HUES48 (cell line): ENCODE data around the gene CRYBB1.

Experiments used
- H3K27ac ChIP-seq: one replicate; pipeline ENCODE4 v1.7.0; 2013; ENCODE audit warnings: low read depth, low read length, inconsistent platforms
- H3K27me3 ChIP-seq: 2 replicates; pipeline ENCODE4 v1.6.1; 2013; ENCODE audit warnings: mild to moderate bottlenecking, low read length; ENCODE audit not compliant: control insufficient read depth, insufficient read depth
- H3K36me3 ChIP-seq: 2 replicates; pipeline ENCODE4 v1.6.1; 2013; ENCODE audit warnings: low read length; ENCODE audit not compliant: control insufficient read depth, insufficient read depth
- H3K4me1 ChIP-seq: 2 replicates; pipeline ENCODE4 v1.6.1; 2013; ENCODE audit warnings: mild to moderate bottlenecking, low read length; ENCODE audit not compliant: control insufficient read depth, insufficient read depth
- H3K4me3 ChIP-seq: 2 replicates; pipeline ENCODE4 v1.5.1; 2013; ENCODE audit warnings: mild to moderate bottlenecking, low read depth, low read length
- H3K9ac ChIP-seq: 2 replicates; pipeline ENCODE4 v1.6.1; 2013; ENCODE audit warnings: mild to moderate bottlenecking, low read depth, low read length, moderate library complexity
- H3K9me3 ChIP-seq: 2 replicates; pipeline ENCODE4 v1.6.1; 2013; ENCODE audit warnings: low read length; ENCODE audit not compliant: control insufficient read depth, insufficient read depth

Gene CRYBB1

GRCh38 chr22:26574001-26574723 is 43.7 kb downstream of the CRYBB1 start:
- H3K9ac ChIP-seq, result no peak overlapping the region
- no peaks in the 10 kb centered on the region for H3K27me3 ChIP-seq
- no peak overlapping the region for H3K4me3 ChIP-seq
- H3K27ac ChIP-seq, result no peak overlapping the region
- no peaks in the 10 kb centered on the region for H3K9me3 ChIP-seq
- peaks cover 23% of the 10 kb centered on the region for H3K36me3 ChIP-seq
- H3K4me1 ChIP-seq, result peaks cover 14% of the 10 kb centered on the region

- Histone ChIP-seq H3K4me3 (no peak overlapping the region), H3K27ac (peak overlapping the region; percentile 15), H3K9me3 (no peaks in the 10 kb centered on the region), H3K9ac (no peak overlapping the region), H3K4me1 (peaks cover 17% of the 10 kb centered on the region), H3K36me3 (peaks cover 20% of the 10 kb centered on the region), H3K27me3 (no peaks in the 10 kb centered on the region)
These were observed 44.7 kb downstream of the CRYBB1 start for GRCh38 chr22:26573026-26573662.

GRCh38 chr22:26570864-26571525 is 46.8 kb downstream of the CRYBB1 start:
- no peaks in the 10 kb centered on the region for H3K9me3 ChIP-seq
- H3K4me3 ChIP-seq, result no peak overlapping the region
- H3K27me3 ChIP-seq, result no peaks in the 10 kb centered on the region
- peaks cover 34% of the 10 kb centered on the region for H3K4me1 ChIP-seq
- no peak overlapping the region for H3K27ac ChIP-seq
- H3K36me3 ChIP-seq, result peaks cover 20% of the 10 kb centered on the region
- H3K9ac ChIP-seq, result no peak overlapping the region

- Histone ChIP-seq H3K9ac (no peak overlapping the region), H3K4me1 (peaks cover 38% of the 10 kb centered on the region)
These were observed 47.7 kb downstream of the CRYBB1 start for GRCh38 chr22:26570115-26570514.

GRCh38 chr22:26568207-26568706 is 49.6 kb downstream of the CRYBB1 start:
- peaks cover 24% of the 10 kb centered on the region for H3K36me3 ChIP-seq
- H3K4me3 ChIP-seq, result peak overlapping the region; percentile 41
- H3K9ac ChIP-seq, result peak overlapping the region; percentile 72
- peak overlapping the region; percentile 90 for H3K27ac ChIP-seq
- H3K4me1 ChIP-seq, result peaks cover 44% of the 10 kb centered on the region
- H3K27me3 ChIP-seq, result no peaks in the 10 kb centered on the region
- no peaks in the 10 kb centered on the region for H3K9me3 ChIP-seq

More at GRCh38 chr22:26570115-26570514, 47.7 kb downstream of the CRYBB1 start:
- no peaks in the 10 kb centered on the region for H3K27me3 ChIP-seq
- H3K9me3 ChIP-seq, result no peaks in the 10 kb centered on the region
- no peak overlapping the region for H3K4me3 ChIP-seq
- no peak overlapping the region for H3K27ac ChIP-seq
- H3K36me3 ChIP-seq, result peaks cover 24% of the 10 kb centered on the region

GRCh38 chr22:26567610-26568009 is 50.2 kb downstream of the CRYBB1 start:
- H3K27ac ChIP-seq, result peak overlapping the region; percentile 90
- H3K4me3 ChIP-seq, result peak overlapping the region; percentile 41
- H3K9ac ChIP-seq, result peak overlapping the region; percentile 72; the same call in 1 of the 2 replicates
- H3K9me3 ChIP-seq, result no peaks in the 10 kb centered on the region
- peaks cover 20% of the 10 kb centered on the region for H3K36me3 ChIP-seq
- peaks cover 42% of the 10 kb centered on the region for H3K4me1 ChIP-seq
- H3K27me3 ChIP-seq, result no peaks in the 10 kb centered on the region

- Histone ChIP-seq H3K27me3 (no peaks in the 10 kb centered on the region), H3K36me3 (peaks cover 17% of the 10 kb centered on the region), H3K9me3 (no peaks in the 10 kb centered on the region), H3K4me1 (peaks cover 42% of the 10 kb centered on the region), H3K4me3 (no peak overlapping the region), H3K9ac (peak overlapping the region; percentile 34; the same call in 1 of the 2 replicates), H3K27ac (peak overlapping the region; percentile 90)
These were observed 50.8 kb downstream of the CRYBB1 start for GRCh38 chr22:26566994-26567393.

GRCh38 chr22:26565889-26566288 is 51.9 kb downstream of the CRYBB1 start:
- peaks cover 42% of the 10 kb centered on the region for H3K4me1 ChIP-seq
- no peaks in the 10 kb centered on the region for H3K27me3 ChIP-seq
- H3K9ac ChIP-seq, result no peak overlapping the region
- no peaks in the 10 kb centered on the region for H3K9me3 ChIP-seq
- peaks cover 22% of the 10 kb centered on the region for H3K36me3 ChIP-seq
- no peak overlapping the region for H3K4me3 ChIP-seq
- no peak overlapping the region for H3K27ac ChIP-seq

GRCh38 chr22:26565181-26565580 is 52.6 kb downstream of the CRYBB1 start:
- no peaks in the 10 kb centered on the region for H3K27me3 ChIP-seq
- peaks cover 42% of the 10 kb centered on the region for H3K4me1 ChIP-seq
- H3K9ac ChIP-seq, result no peak overlapping the region
- peak overlapping the region; percentile 48 for H3K27ac ChIP-seq
- no peaks in the 10 kb centered on the region for H3K9me3 ChIP-seq
- no peak overlapping the region for H3K4me3 ChIP-seq
- H3K36me3 ChIP-seq, result peaks cover 19% of the 10 kb centered on the region

GRCh38 chr22:26564672-26565071 is 53.2 kb downstream of the CRYBB1 start:
- no peak overlapping the region for H3K9ac ChIP-seq
- no peaks in the 10 kb centered on the region for H3K9me3 ChIP-seq
- no peaks in the 10 kb centered on the region for H3K27me3 ChIP-seq
- peaks cover 19% of the 10 kb centered on the region for H3K36me3 ChIP-seq
- H3K4me1 ChIP-seq, result peaks cover 48% of the 10 kb centered on the region
- no peak overlapping the region for H3K4me3 ChIP-seq
- peak overlapping the region; percentile 14 for H3K27ac ChIP-seq

GRCh38 chr22:26564181-26564580 is 53.6 kb downstream of the CRYBB1 start:
- Histone ChIP-seq H3K27ac (peak overlapping the region; percentile 16), H3K9ac (no peak overlapping the region), H3K4me3 (no peak overlapping the region), H3K27me3 (no peaks in the 10 kb centered on the region), H3K36me3 (peaks cover 19% of the 10 kb centered on the region), H3K9me3 (no peaks in the 10 kb centered on the region), H3K4me1 (peaks cover 52% of the 10 kb centered on the region)
